ENCODE results near the gene TRUB2.
"Not testable (repeated sequence)": the region's sequence is repeated elsewhere in the genome, so short reads cannot be mapped to it uniquely, and the experiment has no call there.

The TRUB2 gene

DNA sequence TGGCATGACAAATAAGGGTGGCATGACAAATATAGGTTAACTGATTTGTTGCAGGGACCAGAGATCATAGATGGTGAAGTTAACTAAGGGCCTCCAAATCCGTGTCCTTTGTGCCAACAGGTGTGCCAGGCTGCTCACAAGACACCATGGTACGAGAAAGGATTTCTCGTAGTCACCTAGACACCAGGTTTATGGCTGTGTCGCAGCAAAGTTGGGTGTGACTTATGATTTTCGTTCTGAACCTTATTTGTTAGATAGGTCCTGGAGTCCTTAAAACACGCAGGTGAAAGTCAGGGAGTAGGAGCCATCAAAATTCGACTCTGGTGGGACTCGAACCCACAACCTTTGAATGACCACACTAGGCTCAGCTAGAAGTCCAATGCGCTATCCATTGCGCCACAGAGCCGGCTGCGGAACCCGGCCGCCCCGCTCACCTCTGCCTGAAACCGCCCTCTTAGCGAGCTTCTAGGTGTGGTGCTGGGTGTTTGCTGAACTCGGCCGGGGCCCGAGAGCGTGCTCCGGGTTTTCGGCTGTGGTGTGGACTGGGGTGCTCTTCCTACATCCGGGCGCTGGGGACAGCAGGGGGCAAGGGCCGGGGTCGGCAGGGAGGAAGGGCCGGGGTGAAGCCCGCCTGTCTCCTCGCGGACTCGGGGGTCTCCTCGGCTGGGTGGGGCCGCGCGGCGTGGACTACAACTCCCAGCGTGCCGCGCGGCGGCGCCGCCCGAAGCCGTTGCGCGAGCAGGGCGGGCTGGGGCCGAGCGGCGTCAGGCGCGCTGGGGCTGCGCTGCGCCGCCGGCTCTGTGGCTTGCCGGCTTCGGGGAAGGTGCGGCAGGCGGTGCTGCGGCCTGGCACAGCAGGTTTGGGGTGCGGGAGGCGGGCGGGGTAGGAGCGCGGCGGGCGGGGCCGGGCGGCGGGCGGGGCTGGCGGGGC lies 17.8 kb upstream of the TRUB2 start, which contains the start of gene SLC27A4:
Gene SLC27A4, plus strand, starts transcription at position 767 of the 930 bp plus-strand sequence. CDS start 2,606 bp downstream, outside the sequence.
- DNase-seq: peak; percentile 44 to 57

- not testable (repeated sequence) for DNase-seq
Measured at GRCh38 chr9:128338852-128339614, 16.8 kb upstream of the TRUB2 start.

- DNase-seq: no peak
Measured at GRCh38 chr9:128337936-128338335, 15.7 kb upstream of the TRUB2 start.

DNA sequence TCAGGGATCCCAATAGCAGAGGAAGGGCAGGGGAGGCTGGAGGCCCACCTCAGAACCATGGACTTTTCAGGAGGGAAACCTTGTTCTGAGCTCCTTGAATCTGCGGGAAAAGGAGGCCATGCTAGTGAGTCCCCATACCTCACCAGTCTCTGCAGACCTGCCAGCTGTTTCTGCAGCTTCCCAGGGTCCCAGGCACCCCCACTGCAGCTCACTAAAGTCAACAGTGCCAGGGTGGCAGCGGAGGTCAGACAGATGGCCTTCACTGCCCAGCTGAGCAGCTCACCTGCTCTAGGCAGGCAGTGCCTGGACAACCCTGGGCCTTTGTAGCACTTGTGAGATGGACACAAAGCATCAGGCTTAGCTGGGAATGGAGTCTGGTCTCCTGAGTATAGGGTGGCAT lies 13.7 kb upstream of the TRUB2 start:
- DNase-seq: no peak

GRCh38 chr9:128335161-128335560 lies 12.9 kb upstream of the TRUB2 start:
- DNase-seq: no peak

DNA sequence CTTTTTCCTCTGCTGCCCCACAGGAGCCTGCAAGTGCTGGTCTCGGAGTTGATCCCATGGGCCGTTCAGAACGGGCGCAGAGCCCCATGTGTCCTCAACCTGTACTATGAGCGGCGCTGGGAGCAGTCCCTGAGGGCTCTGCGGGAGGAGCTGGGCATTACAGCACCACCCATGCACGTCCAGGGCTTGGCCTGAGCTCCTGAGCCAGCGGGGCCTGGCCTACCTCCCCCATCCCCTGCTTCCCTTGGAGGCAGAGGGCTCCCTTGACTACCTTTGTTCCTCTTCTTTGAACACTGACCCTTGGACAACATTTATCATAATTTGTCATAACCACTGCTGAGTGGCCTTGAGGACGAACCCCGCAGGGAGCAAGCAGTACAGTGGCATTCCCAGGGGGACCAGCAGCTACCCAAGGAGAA lies 11.2 kb upstream of the TRUB2 start:
- DNase-seq: no peak

DNA sequence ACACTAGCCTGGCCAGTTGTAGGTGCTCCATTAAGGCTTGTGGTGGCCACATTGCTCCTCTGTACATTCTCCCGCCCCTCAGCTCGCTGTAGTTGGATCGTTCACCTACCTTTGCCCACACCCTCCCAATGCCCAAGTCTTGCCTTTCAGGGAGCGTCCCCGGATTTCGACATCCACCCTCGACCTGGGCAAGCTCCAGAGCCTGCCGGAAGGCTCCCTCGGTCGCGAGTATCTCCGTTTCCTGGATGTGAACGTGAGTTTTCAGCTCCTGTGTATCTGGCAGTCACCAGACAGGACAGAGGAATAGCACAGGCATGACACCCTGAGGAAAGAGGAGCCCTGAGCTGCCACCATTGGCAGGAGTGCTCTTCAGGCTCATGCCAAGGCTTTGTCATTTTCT lies 3.4 kb upstream of the TRUB2 start:
- DNase-seq: no peak

- no peak for DNase-seq
Measured at GRCh38 chr9:128324401-128324800, 2.2 kb upstream of the TRUB2 start.

- no peak for DNase-seq
Measured at GRCh38 chr9:128323791-128324190, 1.5 kb upstream of the TRUB2 start.

GRCh38 chr9:128323212-128323730 lies 1.0 kb upstream of the TRUB2 start:
- peak in 1 of 2 experiments; percentile 22 for DNase-seq

- DNase-seq: no peak
Measured at GRCh38 chr9:128321879-128322403, 306 bp downstream of the TRUB2 start.

DNA sequence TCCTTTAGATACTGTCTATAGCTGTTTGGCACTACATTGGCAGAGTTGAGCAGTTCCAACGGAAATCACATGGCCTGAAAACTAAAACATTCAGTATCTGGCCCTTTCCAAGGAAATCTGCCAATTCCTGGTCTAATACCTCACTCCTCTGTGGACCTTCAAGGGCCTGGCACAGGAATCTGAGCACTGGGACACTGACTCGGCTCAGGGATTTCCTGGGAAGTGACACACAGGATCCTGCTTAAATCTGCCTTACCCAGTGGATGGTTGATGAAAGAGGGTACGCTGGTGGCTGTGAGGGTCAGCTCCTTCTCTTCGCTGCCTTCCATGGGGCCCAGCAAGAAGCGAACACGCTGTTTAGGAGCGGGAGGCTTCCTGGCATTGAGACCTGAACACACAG lies 904 bp downstream of the TRUB2 start:
- DNase-seq: no peak

- no peak for DNase-seq
Measured at GRCh38 chr9:128317629-128318028, 4.6 kb downstream of the TRUB2 start.

- no peak for DNase-seq
Measured at GRCh38 chr9:128316421-128316820, 5.8 kb downstream of the TRUB2 start.

GRCh38 chr9:128314697-128315096 lies 7.5 kb downstream of the TRUB2 start:
- no peak for DNase-seq

DNA sequence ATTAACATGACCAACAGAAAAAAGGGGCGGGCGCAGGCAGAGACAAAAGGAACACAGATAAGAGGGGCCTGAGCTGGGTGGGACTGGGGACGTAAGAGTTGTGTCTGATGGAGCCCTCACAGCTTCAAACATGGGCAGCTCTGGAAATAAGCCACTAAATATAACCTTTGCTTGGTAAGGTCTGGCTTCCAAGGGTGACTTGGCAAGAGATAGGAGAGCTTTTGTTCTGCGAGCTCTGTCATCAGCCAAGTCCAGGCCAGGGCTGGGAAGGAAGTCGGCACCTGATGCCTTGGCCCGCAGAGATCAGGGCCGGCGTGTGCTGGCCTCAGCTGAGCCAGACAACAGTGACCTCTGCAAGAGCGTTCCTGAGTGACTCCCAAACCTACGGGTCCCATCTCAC lies 11.8 kb downstream of the TRUB2 start:
- no peak for DNase-seq

- DNase-seq: no peak
Measured at GRCh38 chr9:128309551-128309950, 12.7 kb downstream of the TRUB2 start.

DNA sequence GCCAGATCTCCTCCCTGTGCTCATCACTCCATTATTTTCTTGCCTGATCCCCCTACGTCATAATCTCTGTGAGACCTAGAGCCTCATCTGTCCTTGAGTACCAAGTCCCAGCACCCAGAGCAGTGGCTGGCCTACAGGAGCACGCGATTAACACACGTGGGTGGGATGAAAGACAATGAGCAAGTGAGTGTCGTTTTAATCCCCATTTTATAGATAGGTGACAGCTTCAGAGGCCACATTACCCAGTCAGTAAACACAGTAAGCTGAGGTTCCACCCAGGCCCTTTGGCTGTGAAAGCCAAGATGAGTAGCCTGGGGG lies 17.3 kb downstream of the TRUB2 start:
- no peak for DNase-seq

GRCh38 chr9:128304136-128304970 lies 17.9 kb downstream of the TRUB2 start:
- no peak for DNase-seq

DNA sequence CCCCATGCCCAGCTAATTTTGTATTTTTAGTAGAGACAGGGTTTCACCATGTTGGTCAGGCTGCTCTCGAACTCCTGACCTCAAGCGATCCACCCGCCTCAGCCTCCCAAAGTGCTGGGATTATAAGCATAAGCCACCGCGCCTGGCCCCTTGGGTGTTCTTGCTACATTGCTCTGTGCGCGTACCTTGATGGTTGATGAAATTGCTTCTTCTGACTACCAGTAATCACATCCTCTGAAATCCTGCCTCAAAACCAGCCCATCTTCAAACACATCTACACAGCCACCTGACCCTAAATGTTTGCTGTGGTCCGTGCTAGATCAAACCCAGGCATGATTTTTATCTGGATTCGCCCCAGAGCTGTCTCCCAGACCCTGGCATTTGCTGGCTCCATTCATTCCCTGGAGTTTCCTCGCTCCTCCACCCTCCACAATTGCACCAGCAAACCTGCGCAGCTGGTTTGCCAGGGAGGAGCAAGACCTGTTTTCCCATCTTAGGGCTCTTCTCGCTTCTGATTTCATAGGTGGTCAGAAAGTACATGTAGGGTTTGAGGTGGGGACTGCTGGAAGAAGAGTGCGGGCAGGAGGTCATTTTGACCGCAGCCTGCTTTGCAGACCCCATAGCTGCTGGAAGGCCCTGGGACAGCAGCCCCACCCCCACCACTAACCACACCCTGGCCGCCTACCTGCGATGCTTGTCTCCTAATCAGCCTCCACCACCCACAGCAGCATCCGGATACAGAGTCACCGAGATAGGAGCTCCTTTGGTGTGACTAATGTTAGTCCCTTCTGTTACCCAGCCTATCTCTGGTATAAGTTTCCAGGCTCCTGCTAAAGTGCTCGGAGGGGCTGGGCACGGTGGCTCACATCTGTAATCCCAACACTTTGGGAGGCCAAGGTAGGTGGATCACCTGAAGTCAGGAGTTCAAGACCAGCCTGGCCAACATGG lies 23.4 kb downstream of the TRUB2 start:
- no peak for DNase-seq

- no peak for DNase-seq
Measured at GRCh38 chr9:128297221-128297773, 24.9 kb downstream of the TRUB2 start.

Measured in Kasumi-1 (cell line).